DMS53 treated with DMSO at 0.1 percent for 48 hours (cell line): ENCODE results near the gene CST1.
"Not testable (repeated sequence)": the region's sequence is repeated elsewhere in the genome, so short reads cannot be mapped to it uniquely, and the experiment has no call there.

Source experiments
- DNase-seq: peaks from one replicate; lab custom pipeline; 2025; ENCODE audit not compliant: unreplicated experiment; lab: John Stamatoyannopoulos, UW

Gene CST1

DNA sequence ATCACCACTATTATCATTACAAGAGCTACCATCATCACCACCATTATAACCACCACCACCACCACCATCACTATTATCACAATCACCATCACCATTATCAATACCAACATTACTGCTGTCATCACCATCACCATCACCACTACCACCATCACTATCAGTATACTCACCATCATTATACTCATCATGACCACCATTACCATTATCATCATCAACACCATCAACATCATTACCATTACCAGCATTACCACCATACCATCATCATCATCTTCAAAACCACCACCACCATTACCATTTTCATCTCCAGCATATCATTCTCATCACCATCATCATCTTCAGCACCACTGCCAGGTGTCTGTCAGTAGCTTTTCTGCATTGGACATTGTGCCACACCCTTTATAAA is 39.0 kb downstream of the CST1 start:
- DNase-seq, result not testable (repeated sequence)

DNA sequence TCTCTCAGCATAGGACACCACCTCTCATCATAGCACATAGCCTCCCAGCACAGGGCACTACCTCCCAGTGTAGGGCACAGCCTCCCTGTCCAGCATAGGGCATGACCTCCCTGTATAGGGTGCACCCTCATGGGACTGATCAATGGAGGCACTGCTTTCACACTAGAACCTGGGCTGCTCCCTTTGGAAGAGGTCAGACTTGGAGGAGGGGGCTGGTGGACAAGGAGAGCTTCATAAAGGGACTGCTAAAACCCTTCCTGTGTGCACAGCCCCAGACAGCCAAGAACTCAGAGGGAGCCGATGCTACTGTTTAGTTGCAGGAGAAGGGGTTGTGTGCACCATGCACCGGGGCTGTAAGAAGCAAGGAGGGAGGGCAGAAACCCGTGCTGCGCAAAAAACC is 40.0 kb downstream of the CST1 start:
- no peak for DNase-seq

DNA sequence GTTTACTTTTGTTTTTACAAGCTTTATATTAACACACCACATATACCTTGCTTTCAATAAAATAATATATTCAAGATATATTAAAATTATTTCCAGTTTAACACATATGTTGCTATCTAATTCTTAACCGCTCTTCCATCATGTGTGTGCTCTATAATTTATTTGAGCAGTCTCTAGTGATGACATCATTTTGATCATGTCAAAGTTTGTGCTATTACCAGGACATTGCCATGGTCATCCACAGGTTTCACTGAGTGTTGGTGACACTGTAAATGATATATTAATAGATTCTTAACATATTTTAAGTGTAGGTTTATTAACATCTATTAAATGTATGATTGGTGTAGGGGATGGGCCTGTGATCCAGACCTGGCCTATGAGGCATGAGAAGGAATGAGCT is 44.8 kb downstream of the CST1 start:
- DNase-seq, result no peak

DNA sequence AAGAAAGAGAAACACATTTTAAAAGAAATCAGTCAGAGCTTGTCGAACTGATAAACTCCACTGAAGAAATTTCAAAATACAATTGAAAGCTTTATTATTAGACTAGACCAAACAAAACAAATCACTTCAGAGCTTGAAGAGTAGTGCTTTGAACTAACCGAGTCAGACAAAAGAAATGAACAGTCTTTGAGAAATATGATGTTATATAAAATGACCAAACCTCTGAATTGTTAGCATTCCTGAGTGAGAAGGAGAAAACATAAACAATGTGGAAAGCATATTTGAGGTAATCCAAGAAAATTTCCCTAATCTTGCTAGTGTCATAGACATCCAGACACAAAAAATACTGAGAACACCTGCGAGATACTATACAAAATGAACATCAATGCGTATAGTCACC is 48.7 kb downstream of the CST1 start:
- no peak for DNase-seq

DNA sequence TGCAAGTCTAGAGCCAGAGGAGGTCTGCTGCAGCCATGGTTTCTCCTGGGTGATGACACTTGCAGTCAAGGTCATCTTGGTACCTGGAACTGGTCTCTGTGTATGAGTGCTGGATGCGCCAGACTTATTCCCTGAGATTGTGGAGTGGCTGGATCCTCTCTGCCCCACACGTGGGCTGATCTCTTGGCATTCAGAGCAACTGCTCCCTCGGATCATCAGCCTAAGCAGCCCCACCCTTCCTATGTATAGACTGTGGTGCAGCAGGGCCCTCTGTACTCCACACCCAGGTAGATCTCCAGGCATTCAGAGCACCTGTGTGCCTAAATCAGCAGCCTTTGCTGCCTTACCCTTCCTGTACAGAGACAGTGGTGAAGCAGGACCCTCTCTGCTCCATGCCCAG is 49.8 kb downstream of the CST1 start:
- no peak for DNase-seq

DNA sequence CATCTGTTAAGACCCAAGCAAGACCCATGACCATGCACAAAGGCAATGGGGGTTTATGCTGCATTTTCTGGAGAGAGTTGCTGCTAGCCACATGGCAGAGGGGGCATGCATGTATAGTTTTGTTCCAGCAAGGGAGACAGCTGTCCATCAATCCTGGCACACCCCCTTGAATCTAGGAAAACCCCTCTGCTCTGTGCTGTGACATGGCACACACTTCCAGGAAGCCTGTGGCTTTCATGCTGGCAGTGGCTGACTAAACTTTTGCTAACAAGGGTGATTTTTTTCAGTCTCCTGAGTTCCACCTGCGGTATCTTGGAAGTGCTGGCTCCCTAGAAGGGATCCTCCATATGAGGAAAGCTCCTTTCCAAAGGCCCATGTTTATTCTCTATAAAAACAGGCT is 52.8 kb downstream of the CST1 start:
- no peak for DNase-seq
